ENCODE measurements around the gene ZFP92. TPM values are rescaled to one million over a fixed set of nuclear protein-coding genes. Genes with fewer than 3 reads are reported as not detected.

The ZFP92 gene
- total and polyA plus RNA-seq, 2 donors (not counting 3 experiments of a cell fraction or from before 2014, with no cell fraction given), result 0.36 to 1.2 TPM

DNA sequence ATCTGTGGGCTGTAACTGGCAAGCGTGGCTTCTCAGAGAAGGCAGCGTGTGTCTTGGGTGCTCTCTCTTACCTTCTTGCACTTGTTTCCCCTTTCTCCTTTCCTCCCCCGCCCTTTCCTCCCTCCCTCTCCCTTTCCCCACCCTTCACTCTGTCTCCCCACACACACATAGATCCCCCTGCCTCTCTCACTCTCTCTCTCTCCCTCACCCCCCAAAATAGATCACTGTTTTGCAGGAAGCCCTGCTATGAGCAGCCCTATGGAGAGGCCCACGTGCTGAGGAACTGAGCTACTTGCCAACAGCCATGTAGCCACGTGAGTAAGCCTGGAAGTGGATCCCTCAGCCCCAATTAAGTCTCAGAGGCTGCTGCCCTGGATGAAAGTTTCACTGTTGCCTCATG lies 5.8 kb upstream of the ZFP92 start:
- no peaks in the 10 kb centered on the region for H4K20me1 ChIP-seq (replicated peaks; ENCODE audit: control insufficient read depth, extremely low read depth, insufficient read depth, low read length)
- H3K79me2 ChIP-seq (ENCODE audit: control insufficient read depth, insufficient read depth, low read length), result no peaks in the 10 kb centered on the region
- no peaks in the 10 kb centered on the region for H3K9me3 ChIP-seq (replicated peaks; ENCODE audit: control insufficient read depth, insufficient read depth, low read length)
- H3K4me1 ChIP-seq (ENCODE audit: control insufficient read depth, extremely low read depth, insufficient read depth, low read length), result no peaks in the 10 kb centered on the region
- DNase-seq (ENCODE audit: low read depth, low spot score), result no peak
- no peak overlapping the region for H2AFZ ChIP-seq (ENCODE audit: low read depth, low read length)
- intact Hi-C loops (cut with micrococcal nuclease), result no loop called here
- dilution Hi-C loops (cut with MboI; ENCODE audit: extremely low pct_ligation_motif_present, low sequenced_read_pairs), result no loop called here
- H3K27me3 ChIP-seq (ENCODE audit: control insufficient read depth in 2 of 2, insufficient read depth in 2 of 2, low read length in 2 of 2), result no peaks in the 10 kb centered on the region
- no peak for FAIRE-seq
- BruUV-seq (replicated peaks), result no TSS peak
- H3K9ac ChIP-seq (replicated peaks; ENCODE audit: extremely low read depth, insufficient read depth, low read length), result no peak overlapping the region
- H3K27ac ChIP-seq (ENCODE audit: insufficient read depth, low read depth, low read length), result no peak overlapping the region
- H3K4me2 ChIP-seq (ENCODE audit: insufficient read depth, low read length), result no peak overlapping the region
- no peaks in the 10 kb centered on the region for H3K36me3 ChIP-seq (ENCODE audit: control insufficient read depth in 2 of 2, extremely low read depth in 1 of 2, insufficient read depth in 2 of 2, low read length in 2 of 2)
- CTCF ChIA-PET, result interaction anchor here (1.1 kb wide), 1 partner anchor 464 kb away, joined by 4 read pairs; no protein-coding TSS in a partner anchor
- TF ChIP-seq, protein P1, sequence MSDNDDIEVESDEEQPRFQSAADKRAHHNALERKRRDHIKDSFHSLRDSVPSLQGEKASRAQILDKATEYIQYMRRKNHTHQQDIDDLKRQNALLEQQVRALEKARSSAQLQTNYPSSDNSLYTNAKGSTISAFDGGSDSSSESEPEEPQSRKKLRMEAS (IDR thresholded peaks at IDR 0.05; ENCODE audit: insufficient read depth, insufficient read length), result no peak
- TF ChIP-seq FOS (IDR thresholded peaks at IDR 0.05; ENCODE audit: borderline replicate concordance, insufficient read depth, low read length) (no peak), JUN (IDR thresholded peaks at IDR 0.05; ENCODE audit: borderline replicate concordance, insufficient read depth, insufficient read length, low read depth) (no peak), POLR2A (IDR thresholded peaks at IDR 0.05; ENCODE audit: low read depth, low read length) (no peak), GATA2 (IDR thresholded peaks at IDR 0.05; ENCODE audit: insufficient read depth, insufficient read length, low read depth, low read length) (no peak), EZH2 (IDR thresholded peaks at IDR 0.05; ENCODE audit: borderline replicate concordance, low read depth, low read length, severe bottlenecking) (no peak), MYC (IDR thresholded peaks at IDR 0.05; ENCODE audit: low read depth, low read length) (no peak), POLR2AphosphoS5 (IDR thresholded peaks at IDR 0.05; ENCODE audit: insufficient read depth, low read depth, low read length) (no peak)
- TF ChIP-seq, protein P2, sequence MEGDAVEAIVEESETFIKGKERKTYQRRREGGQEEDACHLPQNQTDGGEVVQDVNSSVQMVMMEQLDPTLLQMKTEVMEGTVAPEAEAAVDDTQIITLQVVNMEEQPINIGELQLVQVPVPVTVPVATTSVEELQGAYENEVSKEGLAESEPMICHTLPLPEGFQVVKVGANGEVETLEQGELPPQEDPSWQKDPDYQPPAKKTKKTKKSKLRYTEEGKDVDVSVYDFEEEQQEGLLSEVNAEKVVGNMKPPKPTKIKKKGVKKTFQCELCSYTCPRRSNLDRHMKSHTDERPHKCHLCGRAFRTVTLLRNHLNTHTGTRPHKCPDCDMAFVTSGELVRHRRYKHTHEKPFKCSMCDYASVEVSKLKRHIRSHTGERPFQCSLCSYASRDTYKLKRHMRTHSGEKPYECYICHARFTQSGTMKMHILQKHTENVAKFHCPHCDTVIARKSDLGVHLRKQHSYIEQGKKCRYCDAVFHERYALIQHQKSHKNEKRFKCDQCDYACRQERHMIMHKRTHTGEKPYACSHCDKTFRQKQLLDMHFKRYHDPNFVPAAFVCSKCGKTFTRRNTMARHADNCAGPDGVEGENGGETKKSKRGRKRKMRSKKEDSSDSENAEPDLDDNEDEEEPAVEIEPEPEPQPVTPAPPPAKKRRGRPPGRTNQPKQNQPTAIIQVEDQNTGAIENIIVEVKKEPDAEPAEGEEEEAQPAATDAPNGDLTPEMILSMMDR (IDR thresholded peaks at IDR 0.05; ENCODE audit: extremely low read depth in 1 of 2, insufficient read depth in 1 of 2, low read depth in 1 of 2, low read length in 2 of 2), result no peak
- no peaks in the 10 kb centered on the region for H3K9me1 ChIP-seq (replicated peaks; ENCODE audit: control insufficient read depth, extremely low read depth, insufficient read depth, low read length)
- POLR2A ChIA-PET, result no interaction called here
- no peak overlapping the region for H3K4me3 ChIP-seq (replicated peaks in 1 of 3; ENCODE audit: insufficient read depth in 1 of 3, low read depth in 1 of 3, low read length in 3 of 3)

All from endothelial cell of umbilical vein (primary cell).